Gastroesophageal sphincter (tissue), 4 donors: Measurements from ENCODE around the gene ST3GAL6. TPM values are rescaled to one million over a fixed set of nuclear protein-coding genes. Genes with fewer than 3 reads are reported as not detected.

Source experiments
- ATAC-seq: fragments of 150-250 bp; one replicate; pipeline ENCODE4 v1.9.1; 2016; ENCODE audit warnings: mild to moderate bottlenecking, moderate library complexity
- H3K27ac ChIP-seq, 4 donors: fragments of 200-600 bp; sonication (generic) in 3 of 4; 1 replicate in 3 of 4; 2 replicates in 1 of 4; pipeline ENCODE4 v1.5.1; 2016 to 2019
- H3K27me3 ChIP-seq: fragments of 200-600 bp; sonication (generic); one replicate; pipeline ENCODE4 v1.5.1; 2019
- H3K36me3 ChIP-seq, 2 donors: fragments of 200-600 bp; sonication (generic); one replicate each; pipeline ENCODE4 v1.5.1; 2019; ENCODE audit warnings: control low read depth in 1 of 2
- H3K4me1 ChIP-seq, 3 donors: fragments of 200-600 bp; sonication (generic); 1 replicate in 2 of 3; 2 replicates in 1 of 3; pipeline ENCODE4 v1.5.1; 2016 to 2019; ENCODE audit warnings: control low read depth in 2 of 3
- H3K4me3 ChIP-seq, 2 donors: fragments of 200-600 bp; sonication (generic); one replicate each; pipeline ENCODE4 v1.5.1; 2019; ENCODE audit warnings: mild to moderate bottlenecking in 1 of 2, moderate library complexity in 1 of 2
- H3K9me3 ChIP-seq, 3 donors: fragments of 200-600 bp; sonication (generic); one replicate each; pipeline ENCODE4 v1.5.1; 2017 to 2019; ENCODE audit warnings: control low read depth in 2 of 3
- EP300 ChIP-seq: sonication (generic); formaldehyde crosslinking; IDR thresholded peaks from one replicate; pipeline ENCODE4 v1.6.1; 2017; ENCODE audit warnings: antibody characterized with exemption, mild to moderate bottlenecking
- POLR2A ChIP-seq, 2 donors: fragments of 450-650 bp; IDR thresholded peaks; one replicate each; pipeline ENCODE4 v1.6.1; 2017; ENCODE audit warnings: antibody characterized with exemption in 2 of 2, mild to moderate bottlenecking in 2 of 2, moderate library complexity in 1 of 2
- POLR2AphosphoS5 ChIP-seq: sonication (generic); formaldehyde crosslinking; IDR thresholded peaks from one replicate; pipeline ENCODE4 v1.6.1; 2017; ENCODE audit warnings: antibody characterized with exemption
- WGBS, 2 donors: methylation state at CpG; one replicate each; pipeline ENCODE4 v1.1.5; 2018; ENCODE audit warnings: low coverage in 1 of 2; 5-methylcytosine and 5-hydroxymethylcytosine counted together
- total RNA-seq, 4 donors: library from RNA; depleted of rRNA; stranded (reverse); fragments of >200 nt; gene quantifications; one replicate each; pipeline ENCODE4 v1.1.0, GENCODE V29; 2016
- TF ChIP-seq, protein P1 (sequence below), 4 experiments: fragments of 200-600 bp in 2 of 4; fragments of 450-650 bp in 2 of 4; sonication (generic) in 1 of 4; IDR thresholded peaks; one replicate each; pipeline ENCODE4 v1.5.1; 2017 to 2019; ENCODE audit warnings: antibody characterized with exemption in 4 of 4, mild to moderate bottlenecking in 2 of 4, moderate library complexity in 2 of 4

ST3GAL6 gene
- total RNA-seq, 4 donors from 2014 or later: 4.4 to 21.2 (median 7.4) TPM

DNA sequence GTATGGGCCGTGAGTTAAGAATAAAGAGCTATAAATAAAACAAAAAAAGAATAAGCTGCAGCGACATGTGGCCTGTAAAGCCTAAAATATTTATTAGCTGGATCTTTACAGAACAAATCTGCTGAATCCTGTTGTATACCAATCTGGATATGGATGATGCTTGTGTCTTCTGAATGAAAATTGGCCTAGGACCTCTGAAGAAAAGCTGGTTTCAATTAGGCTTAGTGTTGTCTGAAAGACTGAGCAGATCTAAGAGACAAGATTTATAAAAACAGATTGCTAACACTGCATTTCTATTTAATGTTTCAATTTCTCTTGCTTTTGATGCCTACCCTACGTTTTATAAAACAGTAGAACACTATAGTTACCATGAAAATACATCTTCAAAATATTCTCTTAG lies 57.9 kb downstream of the ST3GAL6 start:
- H3K9me3 ChIP-seq: no peaks in the 10 kb centered on the region
- TF ChIP-seq, protein P1, sequence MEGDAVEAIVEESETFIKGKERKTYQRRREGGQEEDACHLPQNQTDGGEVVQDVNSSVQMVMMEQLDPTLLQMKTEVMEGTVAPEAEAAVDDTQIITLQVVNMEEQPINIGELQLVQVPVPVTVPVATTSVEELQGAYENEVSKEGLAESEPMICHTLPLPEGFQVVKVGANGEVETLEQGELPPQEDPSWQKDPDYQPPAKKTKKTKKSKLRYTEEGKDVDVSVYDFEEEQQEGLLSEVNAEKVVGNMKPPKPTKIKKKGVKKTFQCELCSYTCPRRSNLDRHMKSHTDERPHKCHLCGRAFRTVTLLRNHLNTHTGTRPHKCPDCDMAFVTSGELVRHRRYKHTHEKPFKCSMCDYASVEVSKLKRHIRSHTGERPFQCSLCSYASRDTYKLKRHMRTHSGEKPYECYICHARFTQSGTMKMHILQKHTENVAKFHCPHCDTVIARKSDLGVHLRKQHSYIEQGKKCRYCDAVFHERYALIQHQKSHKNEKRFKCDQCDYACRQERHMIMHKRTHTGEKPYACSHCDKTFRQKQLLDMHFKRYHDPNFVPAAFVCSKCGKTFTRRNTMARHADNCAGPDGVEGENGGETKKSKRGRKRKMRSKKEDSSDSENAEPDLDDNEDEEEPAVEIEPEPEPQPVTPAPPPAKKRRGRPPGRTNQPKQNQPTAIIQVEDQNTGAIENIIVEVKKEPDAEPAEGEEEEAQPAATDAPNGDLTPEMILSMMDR (IDR thresholded peaks at IDR 0.05): no peak
- no peak for TF ChIP-seq EP300
- no peak for TF ChIP-seq POLR2AphosphoS5
- TF ChIP-seq POLR2A (IDR thresholded peaks at IDR 0.05): no peak
- no peaks in the 10 kb centered on the region for H3K27me3 ChIP-seq
- H3K4me3 ChIP-seq: no peak overlapping the region
- no peak for ATAC-seq
- no peak overlapping the region for H3K27ac ChIP-seq
- H3K4me1 ChIP-seq: peaks cover 0 to 9% (median 3%) of the 10 kb centered on the region in 3 donors
- WGBS, 2 donors: 68 to 71% methylated on average over 3 of the region's 3 CpGs
- peaks cover 0 to 24% of the 10 kb centered on the region in 2 donors for H3K36me3 ChIP-seq

DNA sequence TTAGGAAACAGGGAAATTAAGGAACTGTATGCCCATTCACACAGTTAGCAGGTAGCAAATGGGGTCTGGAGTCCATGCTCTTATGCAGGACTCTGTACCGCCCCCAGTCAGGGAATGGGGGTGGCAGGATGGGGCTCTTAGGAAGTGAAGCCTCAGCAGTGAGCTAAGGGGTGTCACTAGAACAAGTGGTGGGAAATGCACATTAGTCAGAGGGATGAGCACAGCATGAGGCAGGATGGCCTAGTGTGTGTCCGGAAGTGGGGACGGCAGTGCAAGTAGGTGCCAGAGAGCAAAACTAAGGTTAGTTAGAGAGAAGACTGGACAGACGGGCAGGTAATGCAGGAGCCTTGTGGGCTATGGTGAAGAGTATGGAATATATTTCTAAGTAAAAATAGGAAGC lies 60.7 kb downstream of the ST3GAL6 start:
- WGBS, 2 donors: 86 to 96% methylated on average over 3 to 4 of the region's 4 CpGs
- no peak for ATAC-seq
- Histone ChIP-seq H3K27ac (no peak overlapping the region), H3K27me3 (no peaks in the 10 kb centered on the region), H3K36me3 (peaks cover 0 to 8% of the 10 kb centered on the region in 2 donors), H3K4me1 (peaks cover 0 to 12% (median 0%) of the 10 kb centered on the region in 3 donors), H3K9me3 (no peaks in the 10 kb centered on the region), H3K4me3 (no peak overlapping the region)
- no peak for TF ChIP-seq POLR2A (IDR thresholded peaks at IDR 0.05)
- TF ChIP-seq POLR2AphosphoS5: no peak
- no peak for TF ChIP-seq EP300
- TF ChIP-seq, protein P1 (IDR thresholded peaks at IDR 0.05): no peak

GRCh38 chr3:98824256-98824655 lies 61.1 kb downstream of the ST3GAL6 start:
- ATAC-seq: no peak
- peaks cover 0 to 12% (median 0%) of the 10 kb centered on the region in 3 donors for H3K4me1 ChIP-seq
- H3K4me3 ChIP-seq: no peak overlapping the region
- WGBS, 2 donors: 86 to 100% methylated on average over 5 to 6 of the region's 6 CpGs
- no peak for TF ChIP-seq EP300
- TF ChIP-seq, protein P1 (IDR thresholded peaks at IDR 0.05): peak in 1 of 4 experiments; percentile 26
- no peaks in the 10 kb centered on the region for H3K9me3 ChIP-seq
- peaks cover 0 to 7% of the 10 kb centered on the region in 2 donors for H3K36me3 ChIP-seq
- no peaks in the 10 kb centered on the region for H3K27me3 ChIP-seq
- no peak overlapping the region for H3K27ac ChIP-seq

GRCh38 chr3:98826126-98826525 lies 63.0 kb downstream of the ST3GAL6 start:
- Histone ChIP-seq H3K9me3 (no peaks in the 10 kb centered on the region), H3K27me3 (no peaks in the 10 kb centered on the region), H3K4me3 (no peak overlapping the region), H3K36me3 (peaks cover 0 to 7% of the 10 kb centered on the region in 2 donors), H3K4me1 (peaks cover 0 to 12% (median 0%) of the 10 kb centered on the region in 3 donors), H3K27ac (no peak overlapping the region)
- no peak for TF ChIP-seq POLR2AphosphoS5
- TF ChIP-seq EP300: no peak
- ATAC-seq: no peak
- WGBS, 2 donors: 80% methylated on average over 3 of the region's 3 CpGs; no CpG with 5 or more reads in 1 of the 2 donors

- Histone ChIP-seq H3K4me1 (peaks cover 0 to 12% (median 0%) of the 10 kb centered on the region in 3 donors), H3K4me3 (no peak overlapping the region), H3K36me3 (no peaks in the 10 kb centered on the region), H3K27me3 (no peaks in the 10 kb centered on the region), H3K9me3 (no peaks in the 10 kb centered on the region), H3K27ac (no peak overlapping the region)
- TF ChIP-seq POLR2AphosphoS5: no peak
- no peak for TF ChIP-seq POLR2A (IDR thresholded peaks at IDR 0.05)
- no peak for TF ChIP-seq EP300
- TF ChIP-seq, protein P1 (IDR thresholded peaks at IDR 0.05): no peak
- WGBS, 2 donors: 25 to 40% methylated on average over 1 of the region's 1 CpG
- no peak for ATAC-seq
These were observed 64.2 kb downstream of the ST3GAL6 start for GRCh38 chr3:98827221-98827920.
